SU-DHL-6 (cell line): Measurements from ENCODE around the gene DAP3.

Experiments used
- EZH2phosphoT487 ChIP-seq: fragments of 200-600 bp; sonication (generic), shearing (Covaris generic); conservative IDR thresholded peaks from 2 replicates; pipeline ENCODE4 v1.6.1; 2018; ENCODE audit warnings: mild to moderate bottlenecking, antibody characterized with exemption, low read length, moderate library complexity, mixed read lengths
- TF ChIP-seq, protein P1 (sequence below): fragments of 200-600 bp; sonication (generic); IDR thresholded peaks from one replicate; pipeline ENCODE4 v1.5.1; 2017; ENCODE audit warnings: antibody characterized with exemption, mild to moderate bottlenecking, low read length, moderate library complexity; ENCODE audit not compliant: insufficient read depth, poor library complexity, severe bottlenecking

DNA sequence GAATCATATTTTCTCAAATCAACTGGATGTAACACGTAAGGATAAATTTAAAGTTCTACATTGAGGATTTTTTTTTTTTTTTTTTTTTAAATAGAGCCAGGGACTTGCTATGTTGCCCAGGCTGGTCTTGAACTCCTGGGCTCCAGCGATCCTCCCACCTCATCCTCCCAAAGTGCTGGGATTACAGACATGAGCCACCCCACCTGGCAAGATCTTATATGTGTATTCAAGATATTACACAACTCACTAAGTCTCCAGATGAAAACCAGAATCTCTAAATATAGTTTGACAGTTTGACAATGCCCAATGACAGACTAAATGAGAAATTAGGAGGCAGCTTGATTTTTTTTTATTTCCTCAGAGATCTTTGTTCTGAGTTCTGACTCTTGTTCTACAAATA is 7.1 kb upstream of the DAP3 start:
- TF ChIP-seq, protein P1, sequence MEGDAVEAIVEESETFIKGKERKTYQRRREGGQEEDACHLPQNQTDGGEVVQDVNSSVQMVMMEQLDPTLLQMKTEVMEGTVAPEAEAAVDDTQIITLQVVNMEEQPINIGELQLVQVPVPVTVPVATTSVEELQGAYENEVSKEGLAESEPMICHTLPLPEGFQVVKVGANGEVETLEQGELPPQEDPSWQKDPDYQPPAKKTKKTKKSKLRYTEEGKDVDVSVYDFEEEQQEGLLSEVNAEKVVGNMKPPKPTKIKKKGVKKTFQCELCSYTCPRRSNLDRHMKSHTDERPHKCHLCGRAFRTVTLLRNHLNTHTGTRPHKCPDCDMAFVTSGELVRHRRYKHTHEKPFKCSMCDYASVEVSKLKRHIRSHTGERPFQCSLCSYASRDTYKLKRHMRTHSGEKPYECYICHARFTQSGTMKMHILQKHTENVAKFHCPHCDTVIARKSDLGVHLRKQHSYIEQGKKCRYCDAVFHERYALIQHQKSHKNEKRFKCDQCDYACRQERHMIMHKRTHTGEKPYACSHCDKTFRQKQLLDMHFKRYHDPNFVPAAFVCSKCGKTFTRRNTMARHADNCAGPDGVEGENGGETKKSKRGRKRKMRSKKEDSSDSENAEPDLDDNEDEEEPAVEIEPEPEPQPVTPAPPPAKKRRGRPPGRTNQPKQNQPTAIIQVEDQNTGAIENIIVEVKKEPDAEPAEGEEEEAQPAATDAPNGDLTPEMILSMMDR, result no peak
- TF ChIP-seq EZH2phosphoT487, result no peak
